IMR-90 (cell line): ENCODE results near the gene KCNMA1.

Experiments used
- CTCF ChIP-seq: conservative IDR thresholded peaks from 2 replicates; pipeline ENCODE4 v1.5.1; 2012; ENCODE audit warnings: mild to moderate bottlenecking, low read depth, low read length, improper control_type of control experiment
- FOS ChIP-seq: fragments of 150-350 bp; IDR thresholded peaks from 2 replicates; pipeline ENCODE4 v1.6.1; 2016; ENCODE audit warnings: low read depth, low read length
- POLR2A ChIP-seq: IDR thresholded peaks from 2 replicates; pipeline ENCODE4 v1.6.1; 2012; ENCODE audit warnings: mild to moderate bottlenecking, low read depth, low read length
- RAD21 ChIP-seq: IDR thresholded peaks from 2 replicates; pipeline ENCODE4 v1.6.1; 2012; ENCODE audit warnings: low read length, improper control_type of control experiment

GRCh38 chr10:76995023-76995422, 642.6 kb downstream of the KCNMA1 start:
- TF ChIP-seq CTCF (no peak), POLR2A (no peak), RAD21 (no peak), FOS (no peak)
